B cell (primary cell): ENCODE data around the gene PAXIP1. TPM values are rescaled to one million over a fixed set of nuclear protein-coding genes. Genes with fewer than 3 reads are reported as not detected.

Experiments used
- ATAC-seq: fragments of 200-7000 bp; cut with Tn5 transposase; one replicate; pipeline ENCODE4 v1.10.0; 2021; ENCODE audit warnings: low read depth, mild to moderate bottlenecking, moderate number of reproducible peaks, moderate library complexity
- CTCF ChIA-PET: fragments of 350-600 bp; sonication (Branson Sonifier 250); formaldehyde crosslinking; loops from one replicate; lab custom pipeline; 2021; ENCODE audit warnings: antibody characterized with exemption, inconsistent platforms; lab: Charles Lee
- POLR2A ChIA-PET: fragments of 350-600 bp; sonication (Branson Sonifier 250); formaldehyde crosslinking; loops from one replicate; lab custom pipeline; 2021; ENCODE audit warnings: antibody characterized with exemption; lab: Charles Lee
- DNase-seq: peaks from one replicate; pipeline ENCODE4 v3.0.0; 2013
- H2AFZ ChIP-seq: 2 replicates; pipeline ENCODE4 v1.6.1; 2012; ENCODE audit warnings: mild to moderate bottlenecking, low read depth, low read length; ENCODE audit not compliant: insufficient read depth, poor library complexity, severe bottlenecking
- H3K27ac ChIP-seq, 2 donors: 1 replicate in 1 of 2; 2 replicates in 1 of 2; pipeline ENCODE4 v1.5.1; 2012 to 2013; ENCODE audit warnings: low read length in 2 of 2, mild to moderate bottlenecking in 2 of 2, moderate library complexity in 1 of 2
- H3K27me3 ChIP-seq, 4 experiments: fragments of 200-600 bp in 1 of 4; sonication (generic) in 1 of 4; replicated peaks in 1 of 4; 1 replicate in 2 of 4; 2 replicates in 2 of 4; pipeline versions ENCODE4 v1.6.1 to v1.7.0; 2013 to 2016; ENCODE audit warnings: low read length in 3 of 4, mild to moderate bottlenecking in 2 of 4, mixed read lengths in 1 of 4, moderate library complexity in 1 of 4; ENCODE audit not compliant: insufficient read depth in 4 of 4, control insufficient read depth in 3 of 4; ENCODE audit errors: control extremely low read depth in 1 of 4
- H3K36me3 ChIP-seq, 2 experiments: replicated peaks in 1 of 2; 1 replicate in 1 of 2; 2 replicates in 1 of 2; pipeline versions ENCODE4 v1.6.1 to v1.7.1; 2013; ENCODE audit warnings: low read length in 1 of 2; ENCODE audit not compliant: insufficient read depth in 2 of 2, control insufficient read depth in 1 of 2; ENCODE audit errors: control extremely low read depth in 1 of 2, extremely low read depth in 1 of 2
- H3K4me1 ChIP-seq, 2 donors: fragments of 200-600 bp in 1 of 2; sonication (generic) in 1 of 2; 1 replicate in 1 of 2; 2 replicates in 1 of 2; pipeline versions ENCODE4 v1.5.1 to v1.6.1; 2013 to 2017; ENCODE audit warnings: low read length in 2 of 2; ENCODE audit not compliant: control insufficient read depth in 2 of 2, insufficient read depth in 2 of 2
- H3K4me2 ChIP-seq: replicated peaks from 2 replicates; pipeline ENCODE3; 2012; ENCODE audit warnings: mild to moderate bottlenecking, low read depth, low read length; ENCODE audit not compliant: poor library complexity, severe bottlenecking
- H3K4me3 ChIP-seq, 5 experiments: fragments of 200-600 bp in 1 of 5; sonication (generic) in 1 of 5; 1 replicate in 3 of 5; 2 replicates in 2 of 5; pipeline versions ENCODE4 v1.5.1 to v1.7.0; 2011 to 2016; ENCODE audit warnings: low read length in 4 of 5, mild to moderate bottlenecking in 4 of 5, low read depth in 2 of 5, control low read depth in 1 of 5, moderate library complexity in 1 of 5; ENCODE audit not compliant: insufficient read depth in 1 of 5; ENCODE audit errors: control extremely low read depth in 1 of 5, extremely low read depth in 1 of 5
- H3K79me2 ChIP-seq: fragments of 200-600 bp; sonication (generic); one replicate; pipeline ENCODE4 v1.6.0; 2016; ENCODE audit warnings: low read length; ENCODE audit not compliant: control insufficient read depth, insufficient read depth
- H3K9ac ChIP-seq: fragments of 200-600 bp; sonication (generic); 2 replicates; pipeline ENCODE4 v1.6.1; 2017; ENCODE audit warnings: mild to moderate bottlenecking, low read length, moderate library complexity
- H3K9me3 ChIP-seq, 3 donors: one replicate each; pipeline versions ENCODE4 v1.6.1 to v1.7.1; 2013; ENCODE audit warnings: low read length in 2 of 3; ENCODE audit not compliant: control insufficient read depth in 2 of 3, insufficient read depth in 1 of 3; ENCODE audit errors: control extremely low read depth in 1 of 3
- H4K20me1 ChIP-seq: 2 replicates; pipeline ENCODE4 v1.6.0; 2012; ENCODE audit warnings: mild to moderate bottlenecking, low read length; ENCODE audit not compliant: insufficient read depth, control insufficient read depth, poor library complexity, severe bottlenecking
- H3K27ac Mint-ChIP-seq: one replicate; pipeline ENCODE4 v1.8.0; 2021; ENCODE audit warnings: mixed read lengths
- H3K27me3 Mint-ChIP-seq: one replicate; pipeline ENCODE4 v1.8.0; 2021; ENCODE audit warnings: mixed read lengths
- H3K4me1 Mint-ChIP-seq: one replicate; pipeline ENCODE4 v1.8.0; 2021; ENCODE audit warnings: mixed read lengths
- H3K4me3 Mint-ChIP-seq: one replicate; pipeline ENCODE4 v1.8.0; 2021; ENCODE audit warnings: mixed read lengths
- H3K9me3 Mint-ChIP-seq: one replicate; pipeline ENCODE4 v1.8.0; 2022; ENCODE audit warnings: mixed read lengths; ENCODE audit not compliant: insufficient read depth
- EZH2 ChIP-seq: IDR thresholded peaks from 2 replicates; pipeline ENCODE4 v1.6.1; 2012; ENCODE audit warnings: borderline replicate concordance, low read depth, mild to moderate bottlenecking, moderate library complexity, low read length; ENCODE audit not compliant: insufficient read depth, poor library complexity, severe bottlenecking
- WGBS: methylation state at CpG from one replicate; pipeline ENCODE4 v1.1.5; 2013; ENCODE audit warnings: missing lambda C conversion rate; ENCODE audit not compliant: insufficient coverage; 5-methylcytosine and 5-hydroxymethylcytosine counted together
- intact Hi-C: fragments of 100-400 bp; cut with micrococcal nuclease; formaldehyde crosslinking; loops from one replicate; pipeline ENCODE4 v1.10.0; 2022
- polyA plus RNA-seq: library from polyadenylated mRNA; depleted of rRNA; stranded (reverse); fragments of >200 nt; gene quantifications from 2 replicates; pipeline ENCODE4 v1.2.3, GENCODE V29; 2012
- total RNA-seq, 2 donors: library from RNA; stranded (reverse); fragments of 120-200 nt in 1 of 2; gene quantifications; 1 replicate in 1 of 2; 2 replicates in 1 of 2; pipeline versions ENCODE4 v1.2.3 to v1.2.4, GENCODE V29; 2013 to 2022
- TF ChIP-seq, protein P1 (sequence below): fragments of 200-600 bp; IDR thresholded peaks from one replicate; pipeline ENCODE4 v1.8.0; 2022; ENCODE audit warnings: antibody characterized with exemption, mild to moderate bottlenecking

Gene PAXIP1
- total and polyA plus RNA-seq, 2 donors (not counting 1 experiment from before 2014, with no cell fraction given) = 9.2 to 18.5 TPM

- TF ChIP-seq, protein P1, sequence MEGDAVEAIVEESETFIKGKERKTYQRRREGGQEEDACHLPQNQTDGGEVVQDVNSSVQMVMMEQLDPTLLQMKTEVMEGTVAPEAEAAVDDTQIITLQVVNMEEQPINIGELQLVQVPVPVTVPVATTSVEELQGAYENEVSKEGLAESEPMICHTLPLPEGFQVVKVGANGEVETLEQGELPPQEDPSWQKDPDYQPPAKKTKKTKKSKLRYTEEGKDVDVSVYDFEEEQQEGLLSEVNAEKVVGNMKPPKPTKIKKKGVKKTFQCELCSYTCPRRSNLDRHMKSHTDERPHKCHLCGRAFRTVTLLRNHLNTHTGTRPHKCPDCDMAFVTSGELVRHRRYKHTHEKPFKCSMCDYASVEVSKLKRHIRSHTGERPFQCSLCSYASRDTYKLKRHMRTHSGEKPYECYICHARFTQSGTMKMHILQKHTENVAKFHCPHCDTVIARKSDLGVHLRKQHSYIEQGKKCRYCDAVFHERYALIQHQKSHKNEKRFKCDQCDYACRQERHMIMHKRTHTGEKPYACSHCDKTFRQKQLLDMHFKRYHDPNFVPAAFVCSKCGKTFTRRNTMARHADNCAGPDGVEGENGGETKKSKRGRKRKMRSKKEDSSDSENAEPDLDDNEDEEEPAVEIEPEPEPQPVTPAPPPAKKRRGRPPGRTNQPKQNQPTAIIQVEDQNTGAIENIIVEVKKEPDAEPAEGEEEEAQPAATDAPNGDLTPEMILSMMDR = no peak
- TF ChIP-seq EZH2 = no peak
- intact Hi-C loops = no loop called here
- H3K27me3 Mint-ChIP-seq = no peaks in the 10 kb centered on the region
- Histone ChIP-seq H3K27me3 (no peaks in the 10 kb centered on the region), H3K27ac (no peak overlapping the region), H3K36me3 (peaks cover 12 to 29% of the 10 kb centered on the region in 2 experiments), H3K79me2 (no peaks in the 10 kb centered on the region), H3K9ac (no peak overlapping the region), H3K4me2 (no peak overlapping the region), H3K9me3 (no peaks in the 10 kb centered on the region), H2AFZ (no peak overlapping the region), H3K4me1 (no peaks in the 10 kb centered on the region), H4K20me1 (no peaks in the 10 kb centered on the region), H3K4me3 (no peak overlapping the region)
- WGBS = 100% methylated on average over 2 of the region's 3 CpGs
- DNase-seq = no peak
- no peaks in the 10 kb centered on the region for H3K9me3 Mint-ChIP-seq
- H3K27ac Mint-ChIP-seq = no peak overlapping the region
- ChIA-PET POLR2A (no interaction called here), CTCF (no interaction called here)
- no peak overlapping the region for H3K4me3 Mint-ChIP-seq
- H3K4me1 Mint-ChIP-seq = no peaks in the 10 kb centered on the region
- no peak for ATAC-seq
Measured at GRCh38 chr7:154967401-154967955, 35.4 kb downstream of the PAXIP1 start.

DNA sequence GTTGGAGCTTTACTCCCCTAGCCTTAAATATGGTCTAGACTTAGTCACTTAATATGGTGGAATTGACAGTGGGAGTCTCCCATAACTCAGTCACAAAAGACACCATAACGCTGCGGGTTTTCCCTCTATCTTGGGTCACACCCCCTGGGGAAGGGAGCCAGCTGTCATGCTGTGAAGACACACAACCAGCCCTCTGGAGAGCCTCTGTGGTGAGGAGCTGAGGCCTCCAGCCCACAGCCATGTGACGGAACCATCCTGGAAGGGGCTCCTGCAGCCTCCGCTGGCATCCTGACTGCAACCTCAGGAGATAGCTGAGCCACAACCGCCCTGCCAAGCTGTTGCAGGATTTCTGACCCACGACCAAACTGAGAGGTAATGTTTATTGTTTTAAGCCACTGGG, 37.9 kb downstream of the PAXIP1 start:
- no peak overlapping the region for H3K4me3 ChIP-seq
- H3K4me1 ChIP-seq = no peaks in the 10 kb centered on the region
- CTCF ChIA-PET = interaction anchor here (1.9 kb wide), 1 partner anchor 12 kb away, joined by 5 read pairs; no protein-coding TSS in a partner anchor
- H3K9me3 Mint-ChIP-seq = no peaks in the 10 kb centered on the region
- no peak for TF ChIP-seq EZH2
- TF ChIP-seq, protein P1 = no peak
- no peak overlapping the region for H3K4me3 Mint-ChIP-seq
- no peaks in the 10 kb centered on the region for H3K79me2 ChIP-seq
- H3K27me3 Mint-ChIP-seq = no peaks in the 10 kb centered on the region
- H3K27ac ChIP-seq = no peak overlapping the region
- no peaks in the 10 kb centered on the region for H4K20me1 ChIP-seq
- H3K9me3 ChIP-seq = no peaks in the 10 kb centered on the region
- H3K4me2 ChIP-seq = no peak overlapping the region
- no peaks in the 10 kb centered on the region for H3K27me3 ChIP-seq
- no peaks in the 10 kb centered on the region for H3K4me1 Mint-ChIP-seq
- H2AFZ ChIP-seq = no peak overlapping the region
- intact Hi-C loops = no loop called here
- H3K27ac Mint-ChIP-seq = no peak overlapping the region
- DNase-seq (no peak), ATAC-seq (no peak)
- POLR2A ChIA-PET = no interaction called here
- H3K36me3 ChIP-seq = peaks cover 21 to 35% of the 10 kb centered on the region in 2 experiments
- 93% methylated on average over 3 of the region's 6 CpGs for WGBS
- no peak overlapping the region for H3K9ac ChIP-seq
